HG02588 (cell line): ENCODE measurements around the gene UGT2B11.
"Not testable (repeated sequence)": the region's sequence is repeated elsewhere in the genome, so short reads cannot be mapped to it uniquely, and the experiment has no call there.

Experiments used
- ATAC-seq: cut with Tn5 transposase; IDR thresholded peaks from one replicate; pipeline ENCODE4 v1.9.1; 2021; ENCODE audit warnings: mild to moderate bottlenecking, moderate library complexity; ENCODE audit not compliant: unreplicated experiment

UGT2B11 gene

GRCh38 chr4:69170233-69171134 is 44.1 kb downstream of the UGT2B11 start:
- peak; percentile 82 for ATAC-seq

- ATAC-seq, result not testable (repeated sequence)
Measured at GRCh38 chr4:69169171-69169570, 45.4 kb downstream of the UGT2B11 start.

- ATAC-seq, result no peak
Measured at GRCh38 chr4:69167300-69167699, 47.2 kb downstream of the UGT2B11 start.

GRCh38 chr4:69166376-69166775 is 48.2 kb downstream of the UGT2B11 start:
- ATAC-seq, result not testable (repeated sequence)

DNA sequence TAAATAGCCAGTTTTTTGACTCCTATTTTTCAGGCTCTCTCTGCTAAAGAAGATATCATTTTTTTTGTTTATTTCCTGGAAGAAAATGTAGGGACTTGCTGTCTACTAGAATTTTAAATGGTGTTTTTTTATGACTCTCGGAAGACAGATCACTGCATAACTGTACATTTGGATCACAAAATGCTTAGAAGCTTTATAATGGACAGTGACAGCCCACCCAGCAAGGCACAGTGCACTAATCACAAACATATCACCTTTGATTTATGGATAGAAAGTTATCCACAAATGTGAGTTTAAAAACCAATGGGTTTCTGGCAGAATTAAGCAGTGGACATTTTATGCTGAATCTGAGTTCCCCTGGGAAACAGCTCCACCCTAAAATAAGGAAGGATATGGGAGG is 48.8 kb downstream of the UGT2B11 start:
- not testable (repeated sequence) for ATAC-seq

DNA sequence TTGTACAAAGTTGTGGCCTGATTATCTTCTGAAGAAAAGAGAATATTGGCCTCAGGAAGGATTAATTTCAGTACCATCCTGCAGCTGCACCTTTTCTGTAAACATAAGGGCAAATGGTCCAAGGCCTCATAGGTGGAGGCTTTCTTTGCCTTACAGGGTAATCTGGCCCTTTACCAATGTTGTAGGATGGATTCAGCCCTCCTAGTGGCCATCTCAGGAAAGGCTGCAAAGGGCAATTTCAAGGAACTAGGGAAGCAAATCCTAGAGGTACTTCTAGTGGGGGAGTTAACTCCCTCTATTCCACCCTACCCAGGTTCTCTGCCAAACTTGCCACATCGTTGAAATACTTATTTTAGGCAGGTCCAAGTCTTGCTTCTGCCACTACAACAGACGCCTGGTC is 57.6 kb downstream of the UGT2B11 start:
- ATAC-seq, result no peak

- ATAC-seq, result no peak
Measured at GRCh38 chr4:69154021-69154420, 60.5 kb downstream of the UGT2B11 start.
